ENCODE measurements around the gene SELPLG.

SELPLG gene

GRCh38 chr12:108602209-108602705 lies 31.4 kb downstream of the SELPLG start:
- no peak for DNase-seq (ENCODE audit: low spot score)
- Histone ChIP-seq H3K4me3 (no peak overlapping the region), H3K27ac (no peak overlapping the region)
- TF ChIP-seq CTCF (IDR thresholded peaks at IDR 0.05): no peak

GRCh38 chr12:108600702-108601007 lies 33.0 kb downstream of the SELPLG start:
- no peak for DNase-seq (ENCODE audit: low spot score)
- no peak for TF ChIP-seq CTCF (IDR thresholded peaks at IDR 0.05)
- H3K27ac ChIP-seq: no peak overlapping the region
- no peak overlapping the region for H3K4me3 ChIP-seq

- no peak overlapping the region for H3K27ac ChIP-seq
- DNase-seq (ENCODE audit: low spot score): no peak
- no peak for TF ChIP-seq CTCF (IDR thresholded peaks at IDR 0.05)
- no peak overlapping the region for H3K4me3 ChIP-seq
Observed at GRCh38 chr12:108599948-108600701, 33.6 kb downstream of the SELPLG start.

GRCh38 chr12:108599541-108599940 lies 34.2 kb downstream of the SELPLG start:
- no peak for DNase-seq (ENCODE audit: low spot score)
- no peak for TF ChIP-seq CTCF (IDR thresholded peaks at IDR 0.05)
- Histone ChIP-seq H3K4me3 (no peak overlapping the region), H3K27ac (no peak overlapping the region)

GRCh38 chr12:108598553-108599250 lies 35.0 kb downstream of the SELPLG start:
- no peak overlapping the region for H3K4me3 ChIP-seq
- H3K27ac ChIP-seq: no peak overlapping the region
- no peak for DNase-seq (ENCODE audit: low spot score)
- no peak for TF ChIP-seq CTCF (IDR thresholded peaks at IDR 0.05)

GRCh38 chr12:108597559-108598471 lies 35.9 kb downstream of the SELPLG start, which contains the start of gene TMEM119:
Gene TMEM119, minus strand, starts transcription at chr12:108598084. Its CDS starts 5,701 bp downstream, at chr12:108592383.
- Histone ChIP-seq H3K4me3 (peak within 1 kb of the TSS; percentile 61), H3K27ac (peak within 1 kb of the TSS in 1 of 2 donors; percentile 22)
- no peak for DNase-seq (ENCODE audit: low spot score)

More at GRCh38 chr12:108597559-108598471, 35.9 kb downstream of the SELPLG start, which contains the start of gene TMEM119:
- TF ChIP-seq CTCF (IDR thresholded peaks at IDR 0.05): no peak

All from coronary artery (tissue), 2 donors.